OCI-M2 (cell line): ENCODE measurements around the gene SNORC.

Experiments used
- DNase-seq: peaks from one replicate; lab custom pipeline; 2025; ENCODE audit not compliant: unreplicated experiment; lab: John Stamatoyannopoulos, UW

SNORC gene

DNA sequence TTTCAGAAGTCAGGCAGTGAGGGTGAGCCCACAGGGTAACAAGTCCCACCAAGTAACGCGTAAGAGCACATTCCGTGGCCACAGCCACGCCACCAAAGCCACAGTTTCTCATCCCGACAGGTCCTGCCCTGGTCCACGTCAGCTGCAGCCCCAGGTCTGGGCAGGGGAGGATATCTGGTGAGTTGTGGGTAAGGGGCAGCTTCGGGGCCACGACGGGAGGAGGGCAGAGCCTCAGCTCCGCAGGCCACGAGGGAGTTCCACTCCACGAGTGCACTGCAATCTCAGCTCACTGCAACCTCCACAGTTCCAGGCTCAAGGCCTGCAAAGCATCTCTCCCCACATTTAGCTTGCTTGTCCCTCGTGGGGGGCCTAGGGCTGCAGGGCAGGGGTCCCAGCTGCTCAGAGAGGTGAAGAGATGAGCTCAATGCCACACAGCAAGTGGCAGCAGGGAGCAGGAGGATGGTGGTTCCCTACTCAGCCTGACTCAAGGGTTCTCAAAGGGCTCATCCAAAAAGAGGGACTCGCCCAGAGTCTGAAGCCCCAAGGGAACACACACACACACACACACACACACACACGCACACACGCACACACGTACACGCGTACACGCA lies 12.5 kb downstream of the SNORC start:
- no peak for DNase-seq

- no peak for DNase-seq
Measured at GRCh38 chr2:232883116-232883721, 13.2 kb downstream of the SNORC start.

DNA sequence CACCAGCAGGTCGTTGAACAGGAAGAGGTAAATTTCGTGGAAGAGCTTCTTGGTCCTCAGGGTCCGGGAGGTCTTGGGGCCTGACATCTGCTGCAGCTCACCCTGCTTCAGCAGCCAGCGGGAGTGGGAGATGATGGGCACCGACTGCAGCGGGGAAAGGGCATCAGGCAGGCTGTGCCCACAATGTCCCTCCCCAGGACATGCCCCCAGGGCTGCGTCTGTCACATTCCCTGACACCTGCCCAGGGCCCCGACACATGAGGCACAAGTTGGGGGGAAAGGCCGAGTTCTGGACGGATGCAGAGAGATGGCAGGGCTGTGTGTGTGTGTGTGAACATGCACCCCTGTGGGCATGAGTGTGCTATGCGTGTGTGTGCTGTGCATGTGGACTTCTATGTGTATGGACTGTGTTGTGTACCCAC lies 13.9 kb downstream of the SNORC start:
- no peak for DNase-seq

DNA sequence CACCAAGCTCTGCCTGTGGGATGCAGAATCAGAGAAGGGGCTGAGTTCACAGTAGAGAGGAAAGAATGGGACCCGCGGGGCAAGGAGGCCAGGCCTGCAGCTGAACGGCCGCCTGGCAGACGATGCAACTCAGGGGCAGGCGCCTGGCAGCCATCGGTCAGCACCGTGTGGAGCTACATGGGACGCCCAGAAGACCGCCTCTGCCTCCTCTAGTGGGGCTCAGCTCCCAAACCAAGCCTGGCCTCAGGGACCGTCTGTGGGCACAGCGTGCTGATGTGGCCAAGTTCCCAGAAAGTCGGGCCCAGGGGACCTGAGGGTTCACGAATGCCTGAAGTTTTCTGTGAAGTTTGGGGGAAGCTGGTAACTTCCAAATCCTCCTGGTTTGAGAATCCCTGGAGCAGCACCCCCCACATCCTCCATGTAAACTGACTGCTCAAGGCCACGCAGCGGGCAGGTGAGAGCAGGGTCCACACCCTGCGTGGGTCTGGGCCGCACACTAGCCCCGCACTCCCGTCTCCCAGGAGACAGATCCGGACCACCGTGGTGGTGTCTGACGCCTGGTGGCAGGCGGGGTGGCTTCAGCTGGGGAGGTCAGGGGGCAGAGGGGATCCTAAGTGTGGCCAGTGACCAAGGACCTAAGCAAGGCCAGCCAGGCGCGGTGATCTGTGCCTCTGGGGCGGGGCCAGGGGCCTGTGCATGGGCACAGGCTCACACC lies 14.6 kb downstream of the SNORC start:
- DNase-seq: no peak

DNA sequence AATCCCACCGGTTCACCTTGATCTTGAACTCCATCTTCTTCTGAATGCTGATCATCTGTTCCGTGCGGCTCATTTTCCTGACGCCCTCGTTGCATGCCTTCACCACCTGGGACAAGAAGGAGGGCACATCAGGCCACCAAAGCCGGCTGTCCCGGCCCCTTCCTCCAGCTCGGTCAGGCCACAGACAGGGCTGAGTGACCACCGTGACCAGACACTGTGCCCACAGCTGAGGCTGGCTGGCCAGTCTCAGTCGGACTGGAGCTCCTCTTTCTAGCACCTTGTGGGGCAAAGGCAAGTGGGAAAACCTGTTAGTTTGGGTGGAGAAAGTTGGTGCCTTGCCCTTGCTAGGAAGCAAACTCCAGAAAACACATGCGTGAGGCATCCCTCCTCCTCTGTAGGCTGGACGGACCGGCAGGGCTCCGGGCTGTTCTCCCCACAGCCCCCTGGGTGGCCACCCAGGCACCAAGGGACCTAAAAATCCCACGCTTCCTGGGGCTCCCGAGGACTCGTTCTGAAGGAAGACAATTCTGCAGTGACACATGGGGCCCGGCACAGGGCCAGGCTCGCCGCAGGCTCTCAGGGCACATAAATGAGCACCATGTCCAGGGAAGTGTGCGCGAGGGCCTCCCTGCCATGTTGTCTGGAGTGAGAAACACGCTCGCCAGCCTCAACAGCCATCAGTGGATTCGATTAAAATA lies 15.3 kb downstream of the SNORC start:
- no peak for DNase-seq

- DNase-seq: no peak
Measured at GRCh38 chr2:232886176-232886575, 16.1 kb downstream of the SNORC start.

- DNase-seq: no peak
Measured at GRCh38 chr2:232886632-232887031, 16.6 kb downstream of the SNORC start.

DNA sequence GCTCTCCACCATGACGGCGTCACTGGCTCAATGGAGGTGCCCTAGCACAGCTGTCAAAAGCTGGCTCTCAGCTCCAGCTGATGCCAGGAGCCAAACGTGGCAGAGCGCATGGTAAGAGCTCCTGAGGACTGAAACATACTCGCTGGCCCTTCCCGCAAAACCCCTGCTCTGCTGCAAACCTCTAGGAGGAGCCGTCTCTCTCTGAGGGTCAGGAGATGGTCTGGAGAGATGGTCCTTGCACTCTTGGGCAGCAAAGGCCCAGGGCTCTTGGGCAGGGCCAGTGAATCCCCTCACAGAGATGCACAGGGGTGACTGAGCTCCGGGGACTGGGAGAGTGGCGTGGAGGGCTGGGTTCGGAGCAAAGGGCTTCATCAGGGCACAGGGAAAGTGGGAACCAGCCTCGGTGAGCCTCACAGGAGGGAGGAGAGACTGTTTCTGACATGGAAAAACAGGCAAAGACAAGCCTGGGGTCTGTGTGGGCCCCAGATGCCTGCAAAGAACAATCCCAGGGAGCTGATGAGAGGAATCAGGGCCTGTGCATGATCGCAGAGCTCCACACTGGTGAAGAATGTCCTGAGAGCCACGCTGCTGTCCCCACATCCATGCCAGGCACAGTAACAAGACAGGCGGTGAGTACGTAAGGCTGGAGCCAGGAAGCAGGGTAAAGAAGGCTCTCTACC lies 17.2 kb downstream of the SNORC start:
- no peak for DNase-seq

DNA sequence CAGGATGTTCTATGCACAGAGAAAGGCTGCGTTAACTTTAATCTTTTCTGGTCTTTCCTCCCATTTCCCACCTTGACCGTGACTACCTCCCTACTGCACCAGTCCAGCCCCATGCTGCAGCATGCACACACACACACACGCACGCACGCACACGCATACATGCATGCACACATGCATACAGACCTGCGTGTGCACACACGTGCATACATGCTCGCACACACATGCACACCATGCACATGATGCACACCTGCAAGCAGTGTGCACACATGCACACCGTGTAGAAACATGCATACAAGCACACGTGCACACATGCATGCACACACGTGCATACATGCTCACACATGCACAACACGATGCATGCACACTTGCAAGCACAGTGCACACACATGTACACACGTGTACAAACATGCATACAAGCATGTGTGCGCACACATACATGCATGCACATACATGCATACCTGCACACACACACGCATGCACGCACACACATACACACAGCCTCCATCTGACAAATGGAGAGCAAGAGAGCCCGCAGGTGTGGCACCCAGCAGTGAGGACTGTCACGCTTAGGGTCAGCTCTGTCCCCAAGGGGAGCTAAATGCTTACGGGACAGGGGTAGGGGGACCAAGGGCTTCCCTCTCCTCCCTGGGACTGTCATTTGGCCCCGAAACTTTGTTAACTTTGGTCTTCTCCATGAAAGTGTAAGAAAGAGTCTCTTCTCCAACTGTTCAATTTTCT lies 18.2 kb downstream of the SNORC start:
- DNase-seq: no peak

DNA sequence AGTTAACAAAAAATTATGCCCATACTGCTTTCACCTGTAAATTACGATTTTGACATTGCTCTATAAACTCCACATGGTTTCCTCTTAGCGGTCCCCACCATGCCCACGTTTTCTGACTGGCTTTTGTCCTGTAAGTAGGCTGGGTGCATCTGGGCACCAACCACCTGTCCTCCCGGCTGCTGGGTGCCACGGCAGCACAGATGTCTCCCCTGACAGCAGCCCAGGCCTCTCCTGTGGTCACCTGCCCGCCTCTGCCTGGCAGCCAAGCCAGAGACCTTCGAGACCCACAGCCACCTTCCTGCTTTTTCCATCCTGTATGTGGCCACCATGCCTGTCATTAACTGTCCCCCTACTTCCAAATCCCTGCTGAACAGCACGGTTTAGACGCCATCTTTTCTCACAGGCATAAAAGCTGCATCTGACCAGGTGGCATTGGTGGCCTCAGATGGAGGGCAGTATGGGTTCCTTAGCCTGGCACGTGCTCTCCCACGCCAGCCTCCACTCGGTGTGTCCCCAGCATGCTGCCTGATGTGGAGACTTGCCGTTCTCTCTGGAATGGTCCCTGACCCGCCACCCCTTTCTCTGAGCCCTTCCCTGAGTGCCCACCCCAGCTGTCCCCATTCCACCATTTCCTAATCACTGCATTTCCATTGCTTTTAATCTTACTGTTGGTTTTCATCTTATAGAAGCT lies 18.9 kb downstream of the SNORC start:
- no peak for DNase-seq

DNA sequence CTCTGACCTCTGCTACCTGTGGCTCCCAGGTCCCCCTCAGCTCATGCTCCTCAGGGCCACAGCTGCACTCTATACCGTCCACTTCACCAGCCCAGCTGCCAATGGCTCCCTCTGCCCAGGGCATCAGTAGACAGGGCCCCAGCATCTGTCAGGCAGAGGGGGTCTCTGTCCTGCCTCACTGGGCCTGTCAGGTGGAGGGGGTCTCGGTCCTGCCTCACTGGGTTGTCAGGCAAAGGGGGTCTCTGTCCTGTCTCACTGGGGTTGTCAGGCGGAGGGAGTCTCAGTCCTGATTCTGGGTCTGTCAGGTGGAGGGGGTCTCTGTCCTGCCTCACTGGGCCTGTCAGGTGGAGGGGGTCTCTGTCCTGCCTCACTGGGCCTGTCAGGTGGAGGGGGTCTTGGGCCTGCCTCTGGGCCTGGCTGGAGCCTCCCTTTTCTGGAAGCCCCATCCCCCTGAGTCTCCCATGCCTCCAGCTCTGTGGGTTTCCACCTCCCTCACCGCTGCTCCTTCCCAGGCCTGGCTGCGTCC lies 19.9 kb downstream of the SNORC start:
- DNase-seq: no peak

DNA sequence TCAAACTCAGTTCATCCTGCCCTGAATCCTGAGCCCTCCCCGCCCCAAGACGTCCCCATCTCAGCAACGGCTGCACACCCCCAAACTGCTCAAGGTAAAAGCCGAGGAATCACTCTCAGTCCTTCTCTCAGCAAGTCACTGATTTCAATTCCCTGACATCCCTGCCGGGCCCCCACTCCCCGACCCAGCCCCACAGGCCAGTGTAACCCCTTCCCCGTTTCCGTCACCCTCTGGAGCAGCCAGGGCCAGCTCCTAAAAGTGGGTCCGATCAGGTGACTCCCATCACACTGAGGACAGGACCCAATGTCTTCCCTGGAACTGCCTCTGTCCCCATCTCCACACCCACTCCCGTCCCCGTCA lies 20.5 kb downstream of the SNORC start:
- no peak for DNase-seq

- no peak for DNase-seq
Measured at GRCh38 chr2:232890896-232891601, 21.0 kb downstream of the SNORC start.

DNA sequence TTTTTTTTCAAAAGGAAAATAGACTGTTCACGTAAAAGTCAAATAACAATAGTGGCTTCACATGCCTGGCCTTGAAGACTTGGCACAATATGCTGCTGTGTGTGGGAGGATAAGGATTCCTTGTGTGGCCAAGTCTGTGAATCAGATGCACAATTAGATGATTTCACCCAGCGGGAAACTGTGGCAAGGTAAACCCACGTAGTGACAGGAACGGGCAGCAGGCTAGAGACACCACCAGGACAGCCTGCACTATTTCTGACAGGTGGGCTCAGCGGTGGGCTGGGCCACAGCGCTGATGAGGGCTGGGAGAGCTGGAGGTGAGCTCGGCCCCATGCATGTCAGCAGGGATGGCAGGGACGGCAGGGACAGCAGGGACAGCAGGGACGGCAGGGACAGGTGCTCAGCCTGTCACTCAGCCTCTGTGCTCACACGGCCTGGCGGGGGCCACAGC lies 21.6 kb downstream of the SNORC start:
- DNase-seq: no peak

- DNase-seq: no peak
Measured at GRCh38 chr2:232892221-232892620, 22.2 kb downstream of the SNORC start.

DNA sequence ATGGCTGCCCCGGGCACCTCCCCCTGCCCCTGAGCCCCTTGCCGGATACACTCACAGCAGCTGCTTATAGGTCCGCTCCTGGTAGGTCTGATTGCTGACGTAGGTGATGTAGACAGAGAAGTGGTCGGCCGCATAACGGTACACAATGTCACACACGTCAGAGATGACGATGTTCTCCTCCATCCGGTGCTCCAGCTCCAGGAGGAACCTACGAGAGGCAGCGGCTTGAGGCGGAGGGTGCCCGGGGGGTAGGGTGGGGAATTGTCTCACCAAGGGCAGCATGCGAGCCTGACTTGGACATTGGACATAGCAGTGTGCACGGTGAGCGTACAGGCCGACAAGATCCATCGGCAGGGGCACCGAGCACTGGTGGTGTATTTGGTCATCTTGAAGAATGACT lies 22.8 kb downstream of the SNORC start:
- DNase-seq: no peak

DNA sequence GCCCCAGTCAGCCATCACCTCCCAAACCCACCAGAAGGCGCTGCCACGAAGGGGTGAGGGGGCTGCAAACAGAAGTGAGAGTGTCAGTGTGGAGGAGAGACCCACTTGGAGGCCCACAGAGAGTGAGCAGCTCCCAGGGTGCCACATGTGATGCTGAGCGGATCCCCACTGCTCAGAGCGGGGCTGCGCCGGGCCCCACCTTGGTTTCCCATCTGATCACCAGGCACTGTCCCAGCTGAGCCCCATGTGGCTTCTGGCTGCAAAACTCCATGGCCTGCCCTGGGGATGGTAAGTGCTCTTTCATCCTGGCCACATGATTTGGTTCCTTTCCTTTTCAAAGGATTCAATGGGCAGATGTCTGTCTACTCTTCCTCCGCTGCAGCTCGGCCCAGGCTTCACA lies 23.8 kb downstream of the SNORC start:
- DNase-seq: no peak

DNA sequence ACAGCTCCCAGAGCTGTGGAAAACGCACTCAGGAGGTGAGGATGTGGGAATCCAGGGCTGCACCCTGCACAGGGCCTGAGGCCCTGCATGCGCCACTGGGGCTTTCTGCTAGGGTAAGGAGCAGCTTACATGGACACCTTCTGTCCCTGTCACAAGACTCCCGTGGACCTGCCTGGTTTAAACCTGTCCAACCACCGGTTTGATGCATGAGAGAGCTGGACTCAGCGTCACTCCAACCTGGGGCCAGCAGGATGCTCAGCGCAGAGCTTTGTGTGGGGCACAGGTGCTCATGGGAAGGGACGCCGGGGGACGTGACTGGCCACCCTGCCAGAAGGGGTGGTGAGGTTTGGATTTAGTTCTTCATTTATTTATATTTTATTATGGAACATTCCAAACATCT lies 24.2 kb downstream of the SNORC start:
- DNase-seq: no peak

GRCh38 chr2:232894746-232895145 lies 24.7 kb downstream of the SNORC start:
- no peak for DNase-seq
